G401 (cell line): ENCODE results near the gene MAPK4. TPM values are rescaled to one million over a fixed set of nuclear protein-coding genes. Genes with fewer than 3 reads are reported as not detected.
"Not testable (repeated sequence)": the region's sequence is repeated elsewhere in the genome, so short reads cannot be mapped to it uniquely, and the experiment has no call there.

Source experiments
- DNase-seq: peaks from one replicate; pipeline ENCODE4 v3.0.0-alpha.2; 2015; ENCODE audit warnings: low spot score
- in situ Hi-C: cut with HindIII; loops from 2 replicates; pipeline ENCODE4 v1.10.0; 2016; ENCODE audit warnings: low sequenced_read_pairs, mixed read lengths
- total RNA-seq: library from RNA; depleted of rRNA; stranded (reverse); fragments of >200 nt; shearing (Covaris generic); gene quantifications from 2 replicates; pipeline ENCODE4 v1.2.3, GENCODE V29; 2014

MAPK4 gene
- total RNA-seq, 1 experiment from 2014 or later: not detected

- no peak for DNase-seq
- in situ Hi-C loops: no loop called here
Measured at GRCh38 chr18:50704357-50704940, 144.6 kb downstream of the MAPK4 start.

GRCh38 chr18:50706199-50706598 lies 146.3 kb downstream of the MAPK4 start:
- in situ Hi-C loops: no loop called here
- no peak for DNase-seq

- DNase-seq: no peak
- in situ Hi-C loops: no loop called here
Measured at GRCh38 chr18:50706651-50707050, 146.8 kb downstream of the MAPK4 start.

GRCh38 chr18:50707297-50707696 lies 147.4 kb downstream of the MAPK4 start:
- DNase-seq, in situ Hi-C loops: not testable (repeated sequence)

- DNase-seq: no peak
- in situ Hi-C loops: no loop called here
Measured at GRCh38 chr18:50707855-50708469, 148.1 kb downstream of the MAPK4 start.

GRCh38 chr18:50709193-50709592 lies 149.3 kb downstream of the MAPK4 start:
- in situ Hi-C loops: no loop called here
- DNase-seq: no peak

GRCh38 chr18:50711386-50711785 lies 151.5 kb downstream of the MAPK4 start:
- no peak for DNase-seq
- in situ Hi-C loops: no loop called here

- in situ Hi-C loops: no loop called here
- DNase-seq: no peak
Measured at GRCh38 chr18:50715919-50716318, 156.0 kb downstream of the MAPK4 start.

GRCh38 chr18:50716902-50717301 lies 157.0 kb downstream of the MAPK4 start:
- no peak for DNase-seq
- in situ Hi-C loops: no loop called here

GRCh38 chr18:50717563-50717962 lies 157.7 kb downstream of the MAPK4 start:
- no peak for DNase-seq
- in situ Hi-C loops: no loop called here

- no peak for DNase-seq
- in situ Hi-C loops: no loop called here
Measured at GRCh38 chr18:50719471-50720324, 159.8 kb downstream of the MAPK4 start.

GRCh38 chr18:50720325-50720674 lies 160.4 kb downstream of the MAPK4 start:
- DNase-seq: no peak
- in situ Hi-C loops: no loop called here

- in situ Hi-C loops: no loop called here
- DNase-seq: no peak
Measured at GRCh38 chr18:50721006-50721405, 161.1 kb downstream of the MAPK4 start.

GRCh38 chr18:50721451-50722120 lies 161.7 kb downstream of the MAPK4 start:
- no peak for DNase-seq
- in situ Hi-C loops: no loop called here

- in situ Hi-C loops: no loop called here
- DNase-seq: no peak
Measured at GRCh38 chr18:50722311-50722710, 162.4 kb downstream of the MAPK4 start.

GRCh38 chr18:50724751-50725151 lies 164.9 kb downstream of the MAPK4 start:
- in situ Hi-C loops: no loop called here
- no peak for DNase-seq

- in situ Hi-C loops: no loop called here
- peak; percentile 85 for DNase-seq
Measured at GRCh38 chr18:50726960-50727589, 167.2 kb downstream of the MAPK4 start.

- DNase-seq: peak; percentile 95
- in situ Hi-C loops: no loop called here
Measured at GRCh38 chr18:50727721-50728471, 168.0 kb downstream of the MAPK4 start.

GRCh38 chr18:50729376-50729775 lies 169.5 kb downstream of the MAPK4 start:
- in situ Hi-C loops: no loop called here
- DNase-seq: no peak
